K562 (cell line): ENCODE data around the gene ZNF286A. TPM values are rescaled to one million over a fixed set of nuclear protein-coding genes. Genes with fewer than 3 reads are reported as not detected.

Source experiments
- ATAC-seq: fragments of 200-7000 bp; cut with Tn5 transposase; 3 replicates; pipeline ENCODE4 v1.9.1; 2020; ENCODE audit warnings: moderate library complexity
- BruUV-seq: library from RNA; stranded (reverse); fragments of 400-500 nt; replicated peaks from 2 replicates; lab custom pipeline; 2021; lab: Mats Ljungman, UMichigan
- CTCF ChIA-PET: fragments of 300-600 bp; formaldehyde crosslinking; extraction: SDS; loops from one replicate; lab custom pipeline; 2021; ENCODE audit warnings: low intra/inter-chr PET ratio; lab: Yijun Ruan, JAX
- POLR2A ChIA-PET: fragments of 300-600, 350-650 bp; sonication (Branson Sonifier 250); formaldehyde crosslinking; extraction: SDS; loops from one replicate; lab custom pipeline; 2021; ENCODE audit warnings: antibody characterized with exemption, inconsistent platforms; lab: Yijun Ruan, JAX
- DNase-seq, 4 experiments: peaks; one replicate each; pipeline versions ENCODE4 v3.0.0 to v3.0.0-alpha.2; 2011 to 2018; ENCODE audit warnings: low spot score in 3 of 4, mixed read lengths in 3 of 4; ENCODE audit errors: extremely low read depth in 1 of 4
- FAIRE-seq: peaks from 2 replicates; lab custom pipeline; 2011; peaks lifted over from hg19 to GRCh38; lab: Jason Lieb, UNC
- H2AFZ ChIP-seq: 2 replicates; pipeline ENCODE4 v1.6.0; 2011; ENCODE audit warnings: low read depth, low read length, control low read depth, inconsistent platforms
- H3K27ac ChIP-seq: fragments of 200-600 bp; 3 replicates; pipeline ENCODE4 v1.8.0; 2011; ENCODE audit warnings: low read depth, mild to moderate bottlenecking, control low read depth, inconsistent platforms, low read length, moderate library complexity, mixed read lengths; ENCODE audit errors: extremely low read depth
- H3K27me3 ChIP-seq, 2 experiments: fragments of 300-600 bp in 1 of 2; 2 replicates in 1 of 2; 3 replicates in 1 of 2; pipeline versions ENCODE4 v1.6.0 to v1.8.0; 2011; ENCODE audit warnings: inconsistent platforms in 2 of 2, low read length in 2 of 2, mild to moderate bottlenecking in 1 of 2, mixed read lengths in 1 of 2, moderate library complexity in 1 of 2; ENCODE audit not compliant: control insufficient read depth in 2 of 2, insufficient read depth in 2 of 2
- H3K36me3 ChIP-seq: fragments of 300-600 bp; 3 replicates; pipeline ENCODE4 v1.8.0; 2011; ENCODE audit warnings: mild to moderate bottlenecking, low read length, inconsistent platforms; ENCODE audit not compliant: control insufficient read depth, insufficient read depth
- H3K4me1 ChIP-seq, 2 experiments: fragments of 200-600 bp in 1 of 2; replicated peaks in 1 of 2; 2 replicates in 1 of 2; 3 replicates in 1 of 2; pipeline versions ENCODE4 v1.5.1 to v1.8.0; 2011; ENCODE audit warnings: inconsistent platforms in 2 of 2, low read length in 2 of 2, mild to moderate bottlenecking in 1 of 2, mixed read lengths in 1 of 2, moderate library complexity in 1 of 2; ENCODE audit not compliant: control insufficient read depth in 2 of 2, insufficient read depth in 2 of 2
- H3K4me2 ChIP-seq: 2 replicates; pipeline ENCODE4 v1.6.1; 2011; ENCODE audit warnings: low read length, control low read depth, inconsistent platforms, mixed read lengths; ENCODE audit not compliant: insufficient read depth
- H3K4me3 ChIP-seq: fragments of 200-600 bp; sonication (generic), shearing (Covaris generic); 2 replicates; pipeline ENCODE4 v1.5.1; 2016; ENCODE audit warnings: control low read depth, inconsistent platforms
- H3K79me2 ChIP-seq: fragments of 200-600 bp; 3 replicates; pipeline ENCODE4 v1.8.0; 2011; ENCODE audit warnings: low read length, inconsistent platforms; ENCODE audit not compliant: control insufficient read depth, insufficient read depth
- H3K9ac ChIP-seq, 2 experiments: 2 replicates each; pipeline versions ENCODE4 v1.6.0 to v1.6.1; 2011; ENCODE audit warnings: low read depth in 2 of 2, low read length in 2 of 2, control low read depth in 1 of 2, inconsistent platforms in 1 of 2, mild to moderate bottlenecking in 1 of 2, mixed read lengths in 1 of 2; ENCODE audit not compliant: insufficient read depth in 1 of 2
- H3K9me1 ChIP-seq: one replicate; pipeline ENCODE4 v1.6.0; 2011; ENCODE audit warnings: inconsistent platforms, mild to moderate bottlenecking, low read length, moderate library complexity; ENCODE audit not compliant: control insufficient read depth, insufficient read depth
- H3K9me3 ChIP-seq: replicated peaks from 2 replicates; pipeline ENCODE4 v1.5.1; 2011; ENCODE audit warnings: low read depth, low read length, inconsistent platforms; ENCODE audit not compliant: control insufficient read depth, insufficient read depth
- H4K20me1 ChIP-seq: replicated peaks from 2 replicates; pipeline ENCODE4 v1.6.1; 2011; ENCODE audit warnings: low read length, inconsistent platforms, mixed read lengths; ENCODE audit not compliant: control insufficient read depth, insufficient read depth
- FOXA1 ChIP-seq: fragments of 450-650 bp; IDR thresholded peaks from 2 replicates; pipeline ENCODE4 v1.6.1; 2016; ENCODE audit warnings: mild to moderate bottlenecking, borderline replicate concordance
- HEY1 ChIP-seq: fragments of 250-450 bp; sonication (Bioruptor Pico); IDR thresholded peaks from 2 replicates; pipeline ENCODE4 v1.5.0; 2020; ENCODE audit warnings: mild to moderate bottlenecking, moderate library complexity, borderline replicate concordance
- MIER1 ChIP-seq: fragments of 450-650 bp; IDR thresholded peaks from 2 replicates; pipeline ENCODE4 v1.6.1; 2016; ENCODE audit warnings: antibody characterized with exemption, mild to moderate bottlenecking, low read depth
- PYGO2 ChIP-seq: fragments of 450-650 bp; IDR thresholded peaks from 2 replicates; pipeline ENCODE4 v1.6.1; 2016; ENCODE audit warnings: mild to moderate bottlenecking, missing genetic modification characterization, moderate library complexity, missing compliant biosample characterization
- RCOR1 ChIP-seq, 2 experiments: IDR thresholded peaks; 2 replicates each; pipeline ENCODE4 v1.6.1; 2012; ENCODE audit warnings: low read depth in 2 of 2, low read length in 2 of 2, borderline replicate concordance in 1 of 2, improper control_type of control experiment in 1 of 2
- SMAD2 ChIP-seq: fragments of 150-350 bp; IDR thresholded peaks from 2 replicates; pipeline ENCODE4 v1.6.1; 2014; ENCODE audit warnings: low read depth, mild to moderate bottlenecking, low read length
- ZBTB1 ChIP-seq: sonication (generic); formaldehyde crosslinking; IDR thresholded peaks from 2 replicates; pipeline ENCODE4 v1.8.1; 2023; ENCODE audit warnings: missing genetic modification reagents, low read depth, mild to moderate bottlenecking, borderline replicate concordance
- WGBS: fragments of 100-300 bp; shearing (Covaris generic); methylation state at CpG from one replicate; pipeline ENCODE4 v1.1.6; 2016; ENCODE audit warnings: low coverage, mixed read lengths; ENCODE audit not compliant: insufficient coverage; ENCODE audit errors: missing lambda C conversion rate; 5-methylcytosine and 5-hydroxymethylcytosine counted together
- in situ Hi-C: fragments of 300-500 bp; cut with MboI; formaldehyde crosslinking; loops from 4 replicates; pipeline ENCODE4 v1.15.0; 2018; ENCODE audit warnings: inconsistent platforms, mixed read lengths
- intact Hi-C: fragments of 100-400 bp; cut with micrococcal nuclease; formaldehyde crosslinking; loops from 2 replicates; pipeline ENCODE4 v1.14.2; 2022
- polyA plus RNA-seq, 8 experiments: library from polyadenylated mRNA; depleted of rRNA in 4 of 8; stranded (reverse) in 5 of 8; unstranded in 3 of 8; fragments of >200 nt; fragmentation: Nextera tagmentation in 2 of 8; fragmentation: Illumina TruSeq in 1 of 8; extraction: Ambion mirVana in 2 of 8; extraction: Trizol in 1 of 8; gene quantifications; 2 replicates each; pipeline versions ENCODE4 v1.2.1 to v1.2.3, GENCODE V29; 2011 to 2014; ENCODE audit warnings: inconsistent platforms in 1 of 8, missing spikeins in 1 of 8
- total RNA-seq, 7 experiments: library from RNA; depleted of rRNA in 6 of 7; stranded (reverse); fragments of >200 nt in 6 of 7; fragmentation: Illumina TruSeq in 2 of 7; extraction: Trizol in 2 of 7; gene quantifications; 2 replicates each; pipeline versions ENCODE4 v1.2.1 to v1.2.3, GENCODE V29; 2011 to 2021; ENCODE audit warnings: low replicate concordance in 1 of 7
- TF ChIP-seq, protein P1 (sequence below): fragments of 250-450 bp; sonication (Bioruptor Pico); IDR thresholded peaks from 2 replicates; pipeline ENCODE4 v1.4.0; 2020; ENCODE audit warnings: borderline replicate concordance

ZNF286A gene
- total and polyA plus RNA-seq, 9 of the 15 experiments (the other 6 are each of a cell fraction or from before 2014, with no cell fraction given): 9.0 to 23.1 (median 16.6) TPM

DNA sequence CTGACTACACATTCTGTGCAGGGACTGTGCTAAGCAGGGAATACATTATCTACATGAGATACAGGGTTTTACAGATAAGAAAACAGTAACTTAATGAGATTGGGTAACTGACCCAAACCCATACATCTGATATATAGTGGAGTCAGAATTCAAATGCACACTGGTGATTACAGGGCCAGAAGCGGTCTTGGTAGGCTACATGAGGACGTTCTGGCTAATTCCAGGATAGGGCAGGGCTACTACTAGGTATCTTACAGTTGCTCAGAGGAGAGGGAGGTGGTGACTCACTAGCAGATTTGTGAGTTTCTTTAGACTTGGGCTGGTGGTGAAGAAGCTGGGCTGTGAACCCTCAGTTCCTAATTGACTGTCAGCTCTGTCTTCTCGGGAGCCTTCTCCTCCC lies 36.9 kb upstream of the ZNF286A start:
- no peak for ATAC-seq
- no peak overlapping the region for H3K4me3 ChIP-seq
- H2AFZ ChIP-seq: no peak overlapping the region
- no peak overlapping the region for H3K9ac ChIP-seq
- 65% methylated on average over 3 of the region's 3 CpGs for WGBS
- H3K36me3 ChIP-seq: peaks cover 8% of the 10 kb centered on the region; the same call in 1 of the 3 replicates
- H4K20me1 ChIP-seq: no peaks in the 10 kb centered on the region
- POLR2A ChIA-PET: interaction anchor here (0.6 to 1.5 kb wide), 2 partner anchors 9 to 1562 kb away, joined by 3 to 5 read pairs; no protein-coding TSS in a partner anchor
- no peak for FAIRE-seq
- TF ChIP-seq HEY1 (CRISPR knock-in tag) (no peak), RCOR1 (IDR thresholded peaks at IDR 0.05; ENCODE audit: borderline replicate concordance in 1 of 2, low read depth in 2 of 2, low read length in 2 of 2) (no peak), PYGO2 (tag) (no peak), SMAD2 (no peak), MIER1 (no peak), ZBTB1 (CRISPR knock-in tag) (no peak), FOXA1 (no peak)
- TF ChIP-seq, protein P1, sequence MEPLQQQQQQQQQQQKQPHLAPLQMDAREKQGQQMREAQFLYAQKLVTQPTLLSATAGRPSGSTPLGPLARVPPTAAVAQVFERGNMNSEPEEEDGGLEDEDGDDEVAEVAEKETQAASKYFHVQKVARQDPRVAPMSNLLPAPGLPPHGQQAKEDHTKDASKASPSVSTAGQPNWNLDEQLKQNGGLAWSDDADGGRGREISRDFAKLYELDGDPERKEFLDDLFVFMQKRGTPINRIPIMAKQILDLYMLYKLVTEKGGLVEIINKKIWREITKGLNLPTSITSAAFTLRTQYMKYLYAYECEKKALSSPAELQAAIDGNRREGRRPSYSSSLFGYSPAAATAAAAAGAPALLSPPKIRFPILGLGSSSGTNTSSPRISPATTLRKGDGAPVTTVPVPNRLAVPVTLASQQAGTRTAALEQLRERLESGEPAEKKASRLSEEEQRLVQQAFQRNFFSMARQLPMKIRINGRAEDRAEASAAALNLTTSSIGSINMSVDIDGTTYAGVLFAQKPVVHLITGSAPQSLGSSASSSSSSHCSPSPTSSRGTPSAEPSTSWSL (CRISPR knock-in tag): no peak
- TF ChIP-seq, all 486 proteins: peak for 0
- no peaks in the 10 kb centered on the region for H3K27me3 ChIP-seq
- BruUV-seq: no TSS peak
- DNase-seq: no peak
- H3K27ac ChIP-seq: no peak overlapping the region
- intact Hi-C loops (no loop called here), in situ Hi-C loops (no loop called here)
- no peaks in the 10 kb centered on the region for H3K79me2 ChIP-seq
- H3K9me3 ChIP-seq: no peaks in the 10 kb centered on the region
- no peaks in the 10 kb centered on the region for H3K4me1 ChIP-seq
- H3K4me2 ChIP-seq: no peak overlapping the region
- CTCF ChIA-PET: no interaction called here
- H3K9me1 ChIP-seq: no peaks in the 10 kb centered on the region
